ENCODE measurements around the gene ACTL7B.

- no peak for TF ChIP-seq EZH2 (IDR thresholded peaks at IDR 0.05; ENCODE audit: insufficient read depth, poor library complexity, severe bottlenecking)
- TF ChIP-seq EZH2phosphoT487 (IDR thresholded peaks at IDR 0.05; ENCODE audit: insufficient read depth, low read depth), result no peak
Observed at GRCh38 chr9:108900176-108900575, 44.4 kb upstream of the ACTL7B start.

All from GM23248 (cell line).